ENCODE measurements around the gene SCN5A.

Gene SCN5A

GRCh38 chr3:38562467-38562925 is 87.0 kb downstream of the SCN5A start:
- H2AFZ ChIP-seq (ENCODE audit: low read length) = no peak overlapping the region
- H3F3A ChIP-seq (ENCODE audit: insufficient read depth, low read length) = no peaks in the 10 kb centered on the region
- no peak overlapping the region for H3K4me2 ChIP-seq (ENCODE audit: low read depth, low read length)
- DNase-seq = no peak
- no peak overlapping the region for H3K4me3 ChIP-seq (ENCODE audit: low read length)
- H3K9me3 ChIP-seq (replicated peaks; ENCODE audit: insufficient read depth, low read length) = no peaks in the 10 kb centered on the region
- no peaks in the 10 kb centered on the region for H3K27me3 ChIP-seq (replicated peaks; ENCODE audit: insufficient read depth, low read length)
- H3K79me2 ChIP-seq (ENCODE audit: low read length) = no peaks in the 10 kb centered on the region
- no peak for TF ChIP-seq EZH2 (optimal IDR thresholded peaks at IDR 0.05; ENCODE audit: low read depth, low read length)
- H4K20me1 ChIP-seq (ENCODE audit: insufficient read depth, low read length) = no peaks in the 10 kb centered on the region
- H3K9ac ChIP-seq (ENCODE audit: low read length) = no peak overlapping the region
- H3K36me3 ChIP-seq (replicated peaks; ENCODE audit: insufficient read depth, low read length) = no peaks in the 10 kb centered on the region
- no peaks in the 10 kb centered on the region for H3K4me1 ChIP-seq (ENCODE audit: low read length)
- H3K9me2 ChIP-seq (replicated peaks; ENCODE audit: insufficient read depth, low read length) = no peaks in the 10 kb centered on the region
- H3K27ac ChIP-seq (ENCODE audit: low read length) = no peak overlapping the region

GRCh38 chr3:38561746-38562466 is 87.6 kb downstream of the SCN5A start:
- H3K79me2 ChIP-seq (ENCODE audit: low read length) = no peaks in the 10 kb centered on the region
- no peak overlapping the region for H3K4me2 ChIP-seq (ENCODE audit: low read depth, low read length)
- no peak overlapping the region for H3K9ac ChIP-seq (ENCODE audit: low read length)
- H3K27me3 ChIP-seq (replicated peaks; ENCODE audit: insufficient read depth, low read length) = no peaks in the 10 kb centered on the region
- H4K20me1 ChIP-seq (ENCODE audit: insufficient read depth, low read length) = no peaks in the 10 kb centered on the region
- H3K9me2 ChIP-seq (replicated peaks; ENCODE audit: insufficient read depth, low read length) = no peaks in the 10 kb centered on the region
- H2AFZ ChIP-seq (ENCODE audit: low read length) = no peak overlapping the region
- DNase-seq = no peak
- no peaks in the 10 kb centered on the region for H3K4me1 ChIP-seq (ENCODE audit: low read length)
- H3F3A ChIP-seq (ENCODE audit: insufficient read depth, low read length) = no peaks in the 10 kb centered on the region
- H3K27ac ChIP-seq (ENCODE audit: low read length) = no peak overlapping the region
- H3K4me3 ChIP-seq (ENCODE audit: low read length) = no peak overlapping the region
- H3K9me3 ChIP-seq (replicated peaks; ENCODE audit: insufficient read depth, low read length) = no peaks in the 10 kb centered on the region
- no peaks in the 10 kb centered on the region for H3K36me3 ChIP-seq (replicated peaks; ENCODE audit: insufficient read depth, low read length)
- TF ChIP-seq, protein P1, sequence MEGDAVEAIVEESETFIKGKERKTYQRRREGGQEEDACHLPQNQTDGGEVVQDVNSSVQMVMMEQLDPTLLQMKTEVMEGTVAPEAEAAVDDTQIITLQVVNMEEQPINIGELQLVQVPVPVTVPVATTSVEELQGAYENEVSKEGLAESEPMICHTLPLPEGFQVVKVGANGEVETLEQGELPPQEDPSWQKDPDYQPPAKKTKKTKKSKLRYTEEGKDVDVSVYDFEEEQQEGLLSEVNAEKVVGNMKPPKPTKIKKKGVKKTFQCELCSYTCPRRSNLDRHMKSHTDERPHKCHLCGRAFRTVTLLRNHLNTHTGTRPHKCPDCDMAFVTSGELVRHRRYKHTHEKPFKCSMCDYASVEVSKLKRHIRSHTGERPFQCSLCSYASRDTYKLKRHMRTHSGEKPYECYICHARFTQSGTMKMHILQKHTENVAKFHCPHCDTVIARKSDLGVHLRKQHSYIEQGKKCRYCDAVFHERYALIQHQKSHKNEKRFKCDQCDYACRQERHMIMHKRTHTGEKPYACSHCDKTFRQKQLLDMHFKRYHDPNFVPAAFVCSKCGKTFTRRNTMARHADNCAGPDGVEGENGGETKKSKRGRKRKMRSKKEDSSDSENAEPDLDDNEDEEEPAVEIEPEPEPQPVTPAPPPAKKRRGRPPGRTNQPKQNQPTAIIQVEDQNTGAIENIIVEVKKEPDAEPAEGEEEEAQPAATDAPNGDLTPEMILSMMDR (IDR thresholded peaks at IDR 0.05; ENCODE audit: low read length) = no peak
- TF ChIP-seq EZH2phosphoT487 (IDR thresholded peaks at IDR 0.05; ENCODE audit: low read length) (no peak), EZH2 (optimal IDR thresholded peaks at IDR 0.05; ENCODE audit: low read depth, low read length) (no peak)

- no peaks in the 10 kb centered on the region for H3K9me2 ChIP-seq (replicated peaks; ENCODE audit: insufficient read depth, low read length)
- no peak for DNase-seq
- H3K4me3 ChIP-seq (ENCODE audit: low read length) = no peak overlapping the region
- H3K4me2 ChIP-seq (ENCODE audit: low read depth, low read length) = no peak overlapping the region
- no peak overlapping the region for H3K9ac ChIP-seq (ENCODE audit: low read length)
- TF ChIP-seq EZH2 (optimal IDR thresholded peaks at IDR 0.05; ENCODE audit: low read depth, low read length) = no peak
- TF ChIP-seq, protein P1 (IDR thresholded peaks at IDR 0.05; ENCODE audit: low read length) = no peak
- no peak for TF ChIP-seq EZH2phosphoT487 (IDR thresholded peaks at IDR 0.05; ENCODE audit: low read length)
- H4K20me1 ChIP-seq (ENCODE audit: insufficient read depth, low read length) = no peaks in the 10 kb centered on the region
- H3K4me1 ChIP-seq (ENCODE audit: low read length) = no peaks in the 10 kb centered on the region
- H3K27me3 ChIP-seq (replicated peaks; ENCODE audit: insufficient read depth, low read length) = no peaks in the 10 kb centered on the region
- H3F3A ChIP-seq (ENCODE audit: insufficient read depth, low read length) = no peaks in the 10 kb centered on the region
- H2AFZ ChIP-seq (ENCODE audit: low read length) = no peak overlapping the region
- H3K27ac ChIP-seq (ENCODE audit: low read length) = no peak overlapping the region
- H3K9me3 ChIP-seq (replicated peaks; ENCODE audit: insufficient read depth, low read length) = no peaks in the 10 kb centered on the region
- H3K79me2 ChIP-seq (ENCODE audit: low read length) = no peaks in the 10 kb centered on the region
- no peaks in the 10 kb centered on the region for H3K36me3 ChIP-seq (replicated peaks; ENCODE audit: insufficient read depth, low read length)
Measured at GRCh38 chr3:38560996-38561717, 88.3 kb downstream of the SCN5A start.

All from MM.1S (cell line).